Hypothalamus (tissue), 51 donors: ENCODE measurements around the gene SMG9.
"Not testable (repeated sequence)": the region's sequence is repeated elsewhere in the genome, so short reads cannot be mapped to it uniquely, and the experiment has no call there.

Experiments
- DNase-seq, 51 donors: peaks; one replicate each; lab custom pipeline; 2025; lab: John Stamatoyannopoulos, UW

SMG9 gene

GRCh38 chr19:43695985-43696704 is 58.6 kb downstream of the SMG9 start:
- no peak for DNase-seq

GRCh38 chr19:43694553-43694952 is 60.2 kb downstream of the SMG9 start:
- DNase-seq = no peak

DNA sequence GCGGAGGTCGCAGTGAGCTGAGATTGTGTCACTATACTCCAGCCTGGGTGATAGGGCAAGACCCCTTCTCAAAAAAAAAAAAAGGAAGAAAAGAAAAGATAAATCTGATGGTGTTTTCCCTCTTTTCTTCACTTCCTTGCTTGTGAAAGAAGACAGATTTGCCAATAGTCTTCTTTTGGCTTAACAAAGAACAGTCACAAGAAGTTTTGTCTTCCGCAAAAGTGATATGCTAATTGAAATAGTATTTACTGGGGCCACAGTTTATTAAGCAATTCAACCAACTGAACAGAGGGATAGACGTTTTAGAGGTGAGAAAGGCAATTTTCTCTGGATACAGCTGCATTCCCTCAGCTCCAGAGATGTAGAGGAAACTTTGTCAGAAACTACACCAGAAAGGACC is 61.9 kb downstream of the SMG9 start:
- DNase-seq = no peak

DNA sequence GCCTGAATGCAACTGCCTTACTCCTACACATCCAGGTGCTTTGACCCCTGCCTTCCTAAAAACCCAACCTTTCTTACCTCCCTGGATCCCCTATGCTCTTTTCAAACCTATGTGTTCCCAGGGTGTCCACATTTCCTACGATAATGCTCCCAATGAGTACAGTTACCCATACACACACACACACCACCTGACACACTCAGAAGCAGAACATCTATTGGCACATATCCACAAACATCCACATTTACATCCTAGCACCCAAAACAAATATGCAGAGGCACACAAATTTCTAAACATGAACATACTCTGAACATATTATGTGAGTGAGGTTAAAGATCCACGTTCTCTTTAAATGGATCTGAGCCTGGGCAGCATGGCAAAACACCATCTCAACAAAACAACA is 62.4 kb downstream of the SMG9 start:
- DNase-seq = no peak

DNA sequence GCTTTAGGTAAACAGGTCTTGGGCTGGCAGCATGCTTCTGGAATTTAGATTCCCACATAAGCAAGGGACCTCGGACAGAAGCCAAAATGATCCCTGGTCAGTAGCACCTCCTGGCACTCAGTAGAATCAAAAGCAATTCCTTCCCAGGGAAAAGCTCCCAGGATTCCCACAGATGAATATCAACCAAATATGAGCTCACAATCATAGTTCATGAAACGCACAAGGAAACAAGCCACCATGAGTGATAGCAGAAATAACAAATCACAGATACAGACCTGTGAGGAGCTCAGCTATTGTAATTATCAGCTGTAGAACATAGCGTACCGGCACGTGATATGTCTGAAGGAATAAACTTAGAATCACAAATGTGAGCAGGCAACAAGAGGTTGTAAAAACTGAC is 63.0 kb downstream of the SMG9 start:
- no peak for DNase-seq

GRCh38 chr19:43690890-43691289 is 63.9 kb downstream of the SMG9 start:
- DNase-seq = no peak

- no peak for DNase-seq
These were observed 64.3 kb downstream of the SMG9 start for GRCh38 chr19:43690444-43690843.

GRCh38 chr19:43688059-43688701 is 66.6 kb downstream of the SMG9 start:
- no peak for DNase-seq

- peak in 20 of 51 donors; percentile 5 to 65 (median 24) for DNase-seq
These were observed 67.1 kb downstream of the SMG9 start for GRCh38 chr19:43687660-43687997.

DNA sequence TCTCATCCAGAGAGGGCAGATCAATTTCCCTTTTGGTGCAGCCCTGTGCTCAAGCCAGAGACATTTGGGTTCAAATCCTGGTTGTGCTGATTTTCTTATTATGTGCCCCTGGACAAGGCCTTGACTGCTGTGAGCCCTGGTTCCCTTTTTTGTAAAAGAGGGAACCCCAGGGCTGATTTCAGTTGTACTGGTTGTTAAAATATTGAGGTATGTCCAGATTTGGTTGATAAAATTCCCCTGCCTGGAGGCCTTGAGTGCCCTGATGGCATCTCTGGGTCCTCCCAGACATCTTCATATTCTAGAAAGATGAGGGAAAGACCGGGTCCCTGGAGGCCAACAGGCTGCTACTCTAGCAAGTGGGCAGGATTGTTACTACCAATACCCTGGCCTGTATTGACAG is 70.4 kb downstream of the SMG9 start:
- DNase-seq = no peak

- no peak for DNase-seq
These were observed 70.9 kb downstream of the SMG9 start for GRCh38 chr19:43683905-43684304.

DNA sequence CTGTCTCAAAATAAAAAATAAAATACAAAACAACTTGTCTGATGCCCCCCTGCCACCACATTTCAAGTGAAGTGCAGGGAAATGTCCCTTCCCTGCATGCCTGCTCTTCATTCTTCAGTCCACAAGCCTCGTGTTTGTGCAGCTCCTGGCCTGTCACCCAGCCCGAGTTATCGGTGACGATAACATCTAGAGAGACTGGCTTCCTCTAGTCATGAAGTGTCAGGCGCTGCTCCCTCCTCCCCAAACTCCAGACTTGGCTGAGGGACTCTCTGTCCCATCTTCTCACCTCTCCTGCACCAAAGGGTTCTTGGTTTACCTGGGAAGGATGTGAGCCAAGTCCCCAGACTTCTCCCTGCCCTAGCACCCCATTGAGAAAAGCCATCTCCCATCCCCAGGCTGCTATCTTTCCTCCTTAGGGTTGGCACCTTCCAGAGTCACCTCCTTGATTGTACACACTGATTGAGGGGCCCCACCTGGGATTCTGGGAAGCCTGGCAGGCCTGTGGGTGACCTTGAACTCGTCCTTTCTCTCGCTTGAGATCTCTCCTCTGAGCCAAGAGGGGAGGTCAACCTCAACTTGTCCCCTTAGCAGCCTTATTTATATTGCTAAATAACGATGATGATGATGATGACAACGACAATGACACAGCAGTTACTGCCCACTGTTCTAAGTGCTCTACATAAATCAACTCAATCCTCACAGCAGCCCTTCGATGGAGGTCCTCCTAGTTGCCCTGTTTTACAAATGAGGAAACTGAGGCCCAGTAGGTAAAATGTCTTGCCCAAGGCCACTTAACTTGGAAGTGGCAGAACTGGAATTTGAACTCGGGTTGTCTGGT is 71.7 kb downstream of the SMG9 start:
- DNase-seq = no peak

DNA sequence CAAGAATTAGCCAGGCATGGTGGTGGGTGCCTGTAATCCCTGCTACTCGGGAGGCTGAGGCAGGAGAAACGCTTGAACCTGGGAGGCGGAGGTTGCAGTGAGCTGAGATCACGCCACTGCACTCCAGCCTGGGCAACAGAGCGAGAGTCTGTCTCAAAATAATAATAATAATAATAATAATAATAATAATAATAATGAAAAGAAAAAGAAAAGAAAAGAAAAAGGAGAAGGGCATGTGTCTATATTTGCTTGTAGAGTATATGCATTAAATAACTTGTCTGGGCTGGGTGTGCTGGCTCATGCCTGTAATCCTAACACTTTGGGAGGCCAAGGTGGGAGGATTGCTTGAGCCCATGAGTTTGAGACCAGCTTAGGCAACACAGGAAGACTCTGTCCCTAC is 72.5 kb downstream of the SMG9 start:
- DNase-seq = not testable (repeated sequence)

DNA sequence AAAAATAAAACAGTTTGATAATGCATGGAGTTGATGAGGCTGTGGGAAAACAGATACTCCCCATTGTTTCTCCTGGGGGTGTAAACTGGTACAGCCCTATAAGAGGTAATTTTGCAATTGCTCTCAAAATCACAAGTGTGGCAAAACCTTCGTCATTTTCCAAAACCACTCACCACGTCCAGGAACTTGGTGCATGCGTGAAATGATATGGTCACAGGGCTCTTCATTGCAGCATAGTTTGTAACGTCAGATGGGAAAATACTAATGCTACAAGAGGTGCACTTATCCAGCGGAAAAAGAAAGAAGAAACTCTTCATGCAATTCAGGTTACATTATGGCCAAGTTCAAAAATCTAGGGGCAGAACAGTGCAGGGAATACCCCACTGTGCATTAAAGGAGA is 72.9 kb downstream of the SMG9 start:
- no peak for DNase-seq

DNA sequence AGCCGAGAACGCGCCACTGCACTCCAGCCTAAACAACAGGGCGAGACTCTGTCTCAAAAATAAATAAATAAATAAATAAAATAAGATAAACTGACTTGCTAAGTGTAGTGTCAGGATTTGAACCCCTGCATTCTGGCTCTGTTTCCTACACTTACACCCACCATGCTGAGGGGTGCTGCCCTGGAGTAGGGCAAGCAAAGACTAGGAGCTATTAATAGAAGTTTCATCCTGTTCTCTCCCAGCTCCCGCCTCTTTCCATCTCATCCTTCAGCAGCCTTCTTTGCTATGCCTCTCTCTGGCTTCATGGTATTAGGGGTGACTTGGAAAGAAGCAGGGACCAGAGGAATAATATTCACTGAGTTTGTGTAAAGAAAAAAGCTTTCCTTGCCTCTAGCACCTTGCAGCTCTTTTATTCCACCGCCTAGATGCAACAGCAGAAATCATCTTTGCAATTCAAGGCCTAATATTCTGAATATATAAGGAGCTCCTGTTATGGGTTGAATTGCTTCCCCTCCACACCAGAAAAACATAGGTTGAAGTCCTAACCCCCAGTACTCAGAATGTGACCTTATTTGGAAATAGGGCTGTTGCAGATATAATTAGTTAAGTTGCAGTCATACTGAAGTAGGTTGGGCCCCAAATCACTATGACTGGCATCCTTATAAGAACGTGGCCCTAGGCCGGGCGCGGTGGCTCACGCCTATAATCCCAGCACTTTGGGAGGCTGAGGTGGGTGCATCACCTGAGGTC is 76.1 kb downstream of the SMG9 start:
- no peak for DNase-seq
